NT2/D1 (cell line): ENCODE results near the gene FBXL7.

Experiments used
- YY1 ChIP-seq: IDR thresholded peaks from 2 replicates; pipeline ENCODE4 v1.6.1; 2011; ENCODE audit not compliant: insufficient read length, insufficient read depth
- ZNF274 ChIP-seq: IDR thresholded peaks from 2 replicates; pipeline ENCODE4 v1.6.1; 2011; ENCODE audit warnings: mild to moderate bottlenecking, low read depth, low read length

DNA sequence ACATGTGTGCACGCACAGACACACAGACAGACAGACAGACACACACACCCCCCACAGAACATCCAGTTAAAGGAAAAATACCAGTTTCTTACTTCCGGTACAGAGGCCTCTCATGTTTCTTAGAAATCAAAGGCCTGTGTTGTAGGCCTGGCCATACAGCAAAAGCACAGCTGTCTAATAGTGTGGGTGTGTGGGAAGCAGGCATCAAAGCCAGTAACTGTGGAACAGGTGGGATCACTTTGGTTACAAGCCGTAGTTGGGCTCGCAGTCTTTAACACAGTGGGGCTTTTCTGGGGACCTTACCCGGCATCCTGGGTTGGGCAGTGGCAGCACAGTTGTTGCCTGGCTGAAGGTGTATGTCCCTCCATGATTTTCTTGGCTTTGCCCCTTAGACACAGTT lies 55.2 kb downstream of the FBXL7 start:
- TF ChIP-seq ZNF274 (no peak), YY1 (no peak)
